HG03565 (cell line): ENCODE data around the gene NEB.
"Not testable (repeated sequence)": the region's sequence is repeated elsewhere in the genome, so short reads cannot be mapped to it uniquely, and the experiment has no call there.

Source experiments
- ATAC-seq: cut with Tn5 transposase; IDR thresholded peaks from one replicate; pipeline ENCODE4 v1.9.1; 2021; ENCODE audit warnings: mild to moderate bottlenecking, moderate library complexity; ENCODE audit not compliant: unreplicated experiment

NEB gene

GRCh38 chr2:151760139-151760650, 25.9 kb upstream of the NEB start:
- ATAC-seq = no peak

DNA sequence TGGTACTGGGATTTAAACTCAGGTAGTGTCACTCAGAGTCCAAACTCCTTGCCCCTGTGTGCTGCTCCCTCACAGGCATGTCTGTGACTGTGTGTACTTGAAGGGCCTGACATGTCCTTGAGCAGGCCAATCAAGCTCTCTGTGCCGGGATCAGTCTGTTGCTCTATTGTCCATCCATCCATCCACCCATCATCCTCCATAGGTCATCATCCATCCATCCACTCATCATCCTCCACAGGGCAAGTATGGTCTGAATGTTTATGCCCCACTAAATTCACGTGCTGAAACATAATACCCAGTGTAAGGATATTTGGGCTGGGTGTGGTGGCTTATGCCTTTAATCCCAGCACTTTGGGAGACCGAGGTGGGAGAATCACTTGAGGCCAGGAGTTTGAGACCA, 24.5 kb upstream of the NEB start:
- no peak for ATAC-seq

- ATAC-seq = no peak
Observed at GRCh38 chr2:151757861-151758260, 23.6 kb upstream of the NEB start.

DNA sequence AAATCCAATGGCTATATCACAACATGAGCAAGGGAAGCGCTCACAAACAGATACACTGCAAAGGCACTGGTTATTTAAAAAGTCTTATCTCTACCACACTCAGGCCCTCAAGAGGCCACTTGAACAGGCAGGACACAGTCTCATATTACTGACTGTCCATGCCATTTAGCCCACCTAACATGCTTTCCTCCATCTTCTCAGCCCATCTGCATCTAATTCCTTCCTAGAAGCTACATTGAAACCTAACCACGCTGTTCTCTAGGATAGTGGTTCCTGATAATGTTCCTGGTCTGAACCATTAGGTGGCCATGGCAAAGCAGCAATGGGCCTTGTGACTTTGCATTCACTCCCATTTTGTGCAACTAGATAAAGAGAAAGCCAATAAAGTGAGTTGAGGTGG, 22.5 kb upstream of the NEB start:
- ATAC-seq = no peak

- ATAC-seq = no peak
Observed at GRCh38 chr2:151754253-151754897, 20.1 kb upstream of the NEB start.

GRCh38 chr2:151753540-151753939, 19.3 kb upstream of the NEB start:
- no peak for ATAC-seq

- not testable (repeated sequence) for ATAC-seq
Observed at GRCh38 chr2:151745261-151745660, 11.0 kb upstream of the NEB start.

GRCh38 chr2:151730262-151730975, 3.9 kb downstream of the NEB start:
- peak; percentile 60 for ATAC-seq

- ATAC-seq = peak; percentile 9
Observed at GRCh38 chr2:151729837-151730236, 4.4 kb downstream of the NEB start.

GRCh38 chr2:151729415-151729811, 4.9 kb downstream of the NEB start:
- ATAC-seq = no peak

GRCh38 chr2:151728804-151729414, 5.4 kb downstream of the NEB start:
- no peak for ATAC-seq

DNA sequence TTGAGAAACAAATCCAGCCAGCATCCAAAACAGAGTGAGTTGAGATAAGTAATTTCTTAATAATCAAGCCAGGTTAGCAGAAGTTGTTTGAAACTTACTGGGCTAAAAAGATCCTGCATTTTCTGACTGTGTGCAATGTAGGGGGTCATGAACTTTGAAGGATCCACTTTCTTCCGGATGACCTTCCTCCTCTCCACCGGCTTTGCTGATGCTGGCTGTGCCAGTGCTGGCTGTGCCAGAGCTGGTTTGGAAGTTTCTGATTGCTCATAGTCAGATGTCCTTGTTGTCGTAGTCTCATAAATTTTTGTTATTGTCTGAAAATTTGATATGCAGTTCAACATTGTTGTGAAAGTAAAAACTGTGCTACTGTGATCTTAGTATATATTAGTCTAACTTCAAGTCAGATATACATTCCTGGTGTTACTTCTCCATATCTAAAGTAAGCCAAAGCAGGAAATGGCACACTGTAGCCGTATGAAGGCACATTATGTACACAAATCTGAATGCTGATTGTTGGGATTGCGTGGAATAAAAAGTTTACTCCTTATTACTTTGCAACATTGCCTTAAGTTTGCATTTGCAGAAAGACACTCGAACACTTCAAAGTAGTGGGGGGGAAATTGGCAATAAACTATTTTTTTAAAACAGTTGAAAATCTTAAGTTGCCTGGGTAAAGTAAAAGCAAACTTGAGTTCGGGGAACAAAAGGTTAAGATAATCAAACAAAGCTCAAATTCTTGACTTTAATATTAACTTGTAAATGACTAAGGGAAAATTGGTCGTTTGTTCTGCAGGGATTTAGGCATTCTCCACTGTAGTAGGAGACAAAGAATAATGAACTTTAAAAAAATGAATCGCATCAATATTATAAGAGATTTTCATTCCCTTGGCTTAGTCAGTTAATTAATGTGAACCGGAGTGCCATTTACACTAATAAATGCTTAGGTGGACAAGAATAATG, 6.4 kb downstream of the NEB start:
- no peak for ATAC-seq

- ATAC-seq = no peak
Observed at GRCh38 chr2:151721161-151721560, 13.1 kb downstream of the NEB start.

GRCh38 chr2:151720521-151720920, 13.8 kb downstream of the NEB start:
- ATAC-seq = no peak

GRCh38 chr2:151718796-151719195, 15.5 kb downstream of the NEB start:
- ATAC-seq = no peak

DNA sequence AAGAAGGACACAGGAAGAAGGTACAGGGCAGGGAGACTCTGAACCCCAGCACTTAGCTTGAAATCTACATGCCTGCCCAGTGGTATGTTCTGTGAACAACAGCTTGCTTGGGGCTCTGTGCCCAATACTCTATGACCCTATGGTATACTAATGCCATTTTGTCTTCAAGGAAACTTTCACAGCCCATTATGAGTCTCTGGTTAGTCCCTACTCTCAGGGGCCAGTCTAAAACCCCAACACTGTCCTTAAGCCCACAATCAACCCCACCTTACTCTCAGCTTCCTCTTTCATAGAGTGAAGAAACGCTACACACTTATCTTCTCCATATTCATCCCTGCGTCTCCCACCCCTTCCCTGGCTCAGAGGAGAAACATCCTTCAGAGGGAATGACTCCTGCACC, 16.0 kb downstream of the NEB start:
- no peak for ATAC-seq

- ATAC-seq = no peak
Observed at GRCh38 chr2:151716721-151717120, 17.6 kb downstream of the NEB start.

GRCh38 chr2:151713291-151713903, 20.9 kb downstream of the NEB start:
- no peak for ATAC-seq

DNA sequence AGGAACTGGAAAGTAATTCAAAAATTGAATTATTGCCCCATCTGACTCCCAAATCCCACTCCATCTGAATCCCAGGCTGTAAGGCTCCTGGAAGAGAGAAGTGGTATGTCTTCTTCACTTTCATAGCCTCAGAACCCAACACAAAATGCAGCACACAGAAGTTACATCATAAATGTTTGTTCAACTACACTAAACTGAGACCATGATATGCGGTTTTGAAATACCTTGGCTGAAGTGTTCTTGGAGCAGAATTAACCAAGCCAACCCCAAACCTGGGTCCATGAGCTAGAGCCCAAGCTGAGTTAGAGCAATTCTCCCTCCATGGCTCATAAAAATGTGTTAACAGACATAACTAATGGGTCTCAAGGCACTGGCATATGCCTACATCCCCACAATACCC, 23.3 kb downstream of the NEB start:
- no peak for ATAC-seq

DNA sequence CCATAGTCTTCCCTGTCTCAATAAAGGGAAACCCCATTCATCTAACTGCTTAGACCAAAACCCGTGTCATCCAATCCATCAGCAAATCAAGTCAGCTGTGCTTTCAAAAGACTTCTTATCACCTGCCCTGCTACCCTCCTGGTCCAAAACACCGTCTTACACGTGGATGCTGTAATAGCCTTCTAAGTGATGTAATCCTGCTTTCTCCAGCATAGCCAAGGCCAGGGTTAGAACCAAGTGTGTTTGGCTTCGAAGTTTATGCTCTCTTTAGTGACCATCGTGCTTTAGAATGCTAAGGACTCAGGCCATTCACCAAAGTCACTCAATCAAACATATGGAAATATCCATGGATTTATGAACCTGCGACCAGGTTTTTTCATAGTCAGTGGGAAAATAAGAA, 25.5 kb downstream of the NEB start:
- no peak for ATAC-seq

DNA sequence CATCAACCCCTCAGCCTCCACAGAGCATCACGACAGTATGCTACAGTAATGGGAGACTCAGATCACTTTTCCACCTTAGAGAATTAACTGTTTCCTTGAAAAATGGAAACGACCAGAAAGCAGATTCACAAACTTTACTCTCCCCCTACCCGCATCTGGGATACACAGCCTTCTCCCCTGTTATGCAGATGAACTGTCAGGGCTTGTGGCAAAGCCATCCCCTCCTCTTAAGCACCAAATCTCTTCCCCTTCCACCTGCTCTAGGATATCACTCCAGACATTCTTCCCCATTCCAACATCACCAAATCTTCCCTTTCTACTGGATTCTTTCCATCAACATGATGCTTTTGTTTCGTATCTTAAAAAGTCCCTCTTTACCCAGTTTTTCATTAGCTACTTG, 26.4 kb downstream of the NEB start:
- no peak for ATAC-seq
